Prostate gland (tissue), 2 donors: Measurements from ENCODE around the gene C11orf97. TPM values are rescaled to one million over a fixed set of nuclear protein-coding genes. Genes with fewer than 3 reads are reported as not detected.
"Not testable (repeated sequence)": the region's sequence is repeated elsewhere in the genome, so short reads cannot be mapped to it uniquely, and the experiment has no call there.

Experiments
- DNase-seq: peaks from one replicate; pipeline ENCODE4 v3.0.0-alpha.2; 2019; ENCODE audit warnings: low spot score
- H3K27ac ChIP-seq, 2 donors: fragments of 200-600 bp; sonication (generic); 2 replicates each; pipeline ENCODE4 v1.5.1; 2017 to 2019
- H3K27me3 ChIP-seq: fragments of 200-600 bp; sonication (generic); replicated peaks from 2 replicates; pipeline ENCODE4 v1.5.1; 2019; ENCODE audit not compliant: insufficient read depth
- H3K36me3 ChIP-seq, 2 donors: fragments of 200-600 bp; sonication (generic); 1 replicate in 1 of 2; 2 replicates in 1 of 2; pipeline versions ENCODE4 v1.5.1 to v1.8.1; 2017 to 2019
- H3K4me1 ChIP-seq: fragments of 200-600 bp; sonication (generic); replicated peaks from 2 replicates; pipeline ENCODE4 v1.5.1; 2019
- H3K4me3 ChIP-seq, 2 donors: fragments of 200-600 bp; sonication (generic); 2 replicates each; pipeline ENCODE4 v1.5.1; 2017 to 2019
- H3K9me3 ChIP-seq: fragments of 200-600 bp; sonication (generic); 2 replicates; pipeline ENCODE4 v1.5.1; 2017
- POLR2A ChIP-seq: fragments of 450-650 bp; IDR thresholded peaks from one replicate; pipeline ENCODE4 v1.6.1; 2016; ENCODE audit warnings: antibody characterized with exemption, mild to moderate bottlenecking
- POLR2AphosphoS5 ChIP-seq: sonication (generic); formaldehyde crosslinking; IDR thresholded peaks from one replicate; pipeline ENCODE4 v1.6.1; 2017; ENCODE audit warnings: antibody characterized with exemption
- WGBS: methylation state at CpG from one replicate; pipeline ENCODE4 v1.1.5; 2018; 5-methylcytosine and 5-hydroxymethylcytosine counted together
- intact Hi-C: fragments of 100-400 bp; cut with DNase I; formaldehyde crosslinking; loops from one replicate; pipeline ENCODE4 v1.14.2; 2022
- total RNA-seq, 2 donors: library from RNA; depleted of rRNA; stranded (reverse); fragments of >200 nt; gene quantifications; one replicate each; pipeline ENCODE4 v1.1.0, GENCODE V29; 2016
- TF ChIP-seq, protein P1 (sequence below), 4 experiments: fragments of 200-600 bp in 2 of 4; fragments of 450-650 bp in 2 of 4; sonication (generic) in 2 of 4; IDR thresholded peaks; 1 replicate in 3 of 4; 2 replicates in 1 of 4; pipeline ENCODE4 v1.5.1; 2016 to 2019; ENCODE audit warnings: antibody characterized with exemption in 4 of 4, mild to moderate bottlenecking in 2 of 4, moderate library complexity in 2 of 4

C11orf97 gene
- total RNA-seq, 2 donors from 2014 or later, result not detected

DNA sequence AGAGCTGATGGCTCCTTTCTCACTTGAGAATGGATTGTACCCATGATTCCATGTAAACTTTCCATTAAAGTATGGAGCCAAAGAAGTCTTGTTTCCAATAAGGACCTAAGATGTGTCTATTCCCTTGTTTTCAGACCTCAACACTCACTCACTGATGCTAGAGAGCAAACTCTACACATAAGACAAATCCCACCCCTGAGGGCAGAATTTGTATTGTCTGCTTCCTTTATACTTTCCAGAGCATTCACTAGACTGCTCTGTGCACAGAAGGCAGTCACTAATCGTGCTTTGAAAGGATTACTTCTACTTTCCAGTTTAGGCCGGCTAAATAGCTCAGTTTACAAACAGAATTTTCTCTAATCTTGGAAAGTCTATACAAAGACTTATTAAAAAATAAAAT is 12.1 kb upstream of the C11orf97 start:
- peaks cover 4% of the 10 kb centered on the region for H3K4me1 ChIP-seq
- no peak overlapping the region for H3K4me3 ChIP-seq
- H3K9me3 ChIP-seq, result no peaks in the 10 kb centered on the region
- no peaks in the 10 kb centered on the region for H3K27me3 ChIP-seq
- peaks cover 0 to 4% of the 10 kb centered on the region in 2 donors for H3K36me3 ChIP-seq
- WGBS, result 91% methylated on average over 2 of the region's 2 CpGs
- no peak for DNase-seq
- no peak for TF ChIP-seq POLR2A
- TF ChIP-seq, protein P1, sequence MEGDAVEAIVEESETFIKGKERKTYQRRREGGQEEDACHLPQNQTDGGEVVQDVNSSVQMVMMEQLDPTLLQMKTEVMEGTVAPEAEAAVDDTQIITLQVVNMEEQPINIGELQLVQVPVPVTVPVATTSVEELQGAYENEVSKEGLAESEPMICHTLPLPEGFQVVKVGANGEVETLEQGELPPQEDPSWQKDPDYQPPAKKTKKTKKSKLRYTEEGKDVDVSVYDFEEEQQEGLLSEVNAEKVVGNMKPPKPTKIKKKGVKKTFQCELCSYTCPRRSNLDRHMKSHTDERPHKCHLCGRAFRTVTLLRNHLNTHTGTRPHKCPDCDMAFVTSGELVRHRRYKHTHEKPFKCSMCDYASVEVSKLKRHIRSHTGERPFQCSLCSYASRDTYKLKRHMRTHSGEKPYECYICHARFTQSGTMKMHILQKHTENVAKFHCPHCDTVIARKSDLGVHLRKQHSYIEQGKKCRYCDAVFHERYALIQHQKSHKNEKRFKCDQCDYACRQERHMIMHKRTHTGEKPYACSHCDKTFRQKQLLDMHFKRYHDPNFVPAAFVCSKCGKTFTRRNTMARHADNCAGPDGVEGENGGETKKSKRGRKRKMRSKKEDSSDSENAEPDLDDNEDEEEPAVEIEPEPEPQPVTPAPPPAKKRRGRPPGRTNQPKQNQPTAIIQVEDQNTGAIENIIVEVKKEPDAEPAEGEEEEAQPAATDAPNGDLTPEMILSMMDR (IDR thresholded peaks at IDR 0.05), result no peak
- TF ChIP-seq POLR2AphosphoS5, result no peak
- no peak overlapping the region for H3K27ac ChIP-seq
- intact Hi-C loops, result loop anchor here (10.0 kb wide), 1 partner anchor 605 kb away; no protein-coding TSS in a partner anchor

DNA sequence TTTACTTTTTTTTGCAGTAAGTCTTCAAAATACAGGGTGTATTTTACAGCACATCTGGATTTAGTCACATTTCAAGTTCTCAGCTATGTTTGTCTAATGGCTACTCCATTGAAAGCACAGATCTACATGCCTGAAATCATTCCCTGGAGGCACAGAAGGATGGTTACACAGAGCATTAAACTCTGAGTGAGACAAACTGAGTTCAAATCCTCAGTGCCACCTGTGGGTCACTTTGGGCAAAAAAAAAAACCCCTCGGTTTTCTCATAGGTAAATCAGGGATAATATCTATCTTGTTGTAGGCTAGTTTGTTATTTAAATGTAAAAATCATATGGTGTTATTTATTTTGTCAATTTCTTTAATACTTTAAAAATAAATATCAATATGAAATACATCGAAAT is 10.7 kb upstream of the C11orf97 start:
- peaks cover 0 to 4% of the 10 kb centered on the region in 2 donors for H3K36me3 ChIP-seq
- WGBS, result 74% methylated on average over 2 of the region's 2 CpGs
- intact Hi-C loops, result loop anchor here (10.0 kb wide), 1 partner anchor 607 kb away; no protein-coding TSS in a partner anchor

DNA sequence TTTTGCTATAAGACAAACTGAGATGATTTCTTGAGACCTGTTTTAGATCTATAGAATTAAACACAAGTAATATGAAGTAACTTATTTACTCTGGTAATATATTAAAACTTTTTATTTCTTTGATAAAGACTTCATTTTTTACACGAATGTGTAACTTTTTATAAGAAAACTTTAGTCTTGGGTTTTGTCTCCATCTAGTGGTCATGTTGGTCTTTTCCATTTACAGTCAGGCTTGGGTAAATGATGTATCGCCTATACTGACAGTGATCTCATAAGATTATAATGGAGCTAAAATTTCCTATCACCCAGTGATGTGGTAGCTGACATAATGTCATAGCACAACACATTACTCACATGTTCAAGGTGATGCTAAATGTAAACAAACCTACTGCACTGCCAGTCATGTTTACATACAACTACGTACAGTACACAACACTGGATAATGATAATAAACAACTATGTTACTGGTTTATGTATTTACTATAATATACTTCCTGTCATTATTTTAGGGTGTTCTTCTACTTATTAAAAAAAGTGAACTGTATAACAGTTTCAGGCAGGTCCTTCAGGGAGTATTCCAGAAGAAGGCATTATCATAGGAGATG is 7.5 kb upstream of the C11orf97 start:
- Histone ChIP-seq H3K36me3 (no peaks in the 10 kb centered on the region), H3K4me1 (no peaks in the 10 kb centered on the region), H3K9me3 (no peaks in the 10 kb centered on the region), H3K27me3 (no peaks in the 10 kb centered on the region), H3K4me3 (no peak overlapping the region), H3K27ac (no peak overlapping the region)
- no peak for DNase-seq
- intact Hi-C loops, result loop anchor here (10.0 kb wide), 1 partner anchor 610 kb away; no protein-coding TSS in a partner anchor
- no peak for TF ChIP-seq POLR2A
- TF ChIP-seq, protein P1 (IDR thresholded peaks at IDR 0.05), result peak in 3 of 4 experiments; percentile 52 to 68 (median 59)
- WGBS, result 2% methylated on average over 3 of the region's 3 CpGs

More for the DNA sequence above, 10.7 kb upstream of the C11orf97 start:
- DNase-seq, result no peak
- H3K4me3 ChIP-seq, result no peak overlapping the region
- H3K27me3 ChIP-seq, result no peaks in the 10 kb centered on the region
- TF ChIP-seq POLR2A (no peak), POLR2AphosphoS5 (no peak)
- TF ChIP-seq, protein P1 (IDR thresholded peaks at IDR 0.05), result no peak
- no peaks in the 10 kb centered on the region for H3K9me3 ChIP-seq
- H3K4me1 ChIP-seq, result no peaks in the 10 kb centered on the region
- no peak overlapping the region for H3K27ac ChIP-seq

GRCh38 chr11:94506513-94506912 is 5.7 kb upstream of the C11orf97 start:
- intact Hi-C loops, result loop anchor here (10.0 kb wide), 1 partner anchor 612 kb away; no protein-coding TSS in a partner anchor
- H3K4me1 ChIP-seq, H3K27ac ChIP-seq, H3K27me3 ChIP-seq, H3K36me3 ChIP-seq, DNase-seq, H3K9me3 ChIP-seq, H3K4me3 ChIP-seq: not testable (repeated sequence)
- 95% methylated on average over 5 of the region's 5 CpGs for WGBS

DNA sequence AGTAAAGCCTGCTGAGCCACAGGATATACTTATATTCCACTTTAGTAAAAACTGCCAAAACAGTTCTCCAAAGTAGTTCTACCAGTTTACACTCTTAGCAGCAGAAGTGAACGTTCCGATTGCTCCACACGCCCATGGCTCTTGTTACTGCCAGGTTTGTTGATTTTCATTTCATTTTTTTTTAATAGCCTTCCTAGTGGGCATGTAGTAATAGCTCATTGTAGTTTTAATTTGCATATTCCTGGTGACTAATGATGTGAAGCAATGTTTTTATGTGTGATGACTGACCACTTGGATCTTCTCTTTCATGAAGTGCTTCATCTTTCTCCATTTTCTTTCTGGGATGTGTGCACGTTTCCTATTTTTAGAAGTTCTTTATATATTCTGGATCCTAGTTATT is 4.8 kb upstream of the C11orf97 start:
- Histone ChIP-seq H3K4me3 (no peak overlapping the region), H3K36me3 (no peaks in the 10 kb centered on the region), H3K4me1 (no peaks in the 10 kb centered on the region), H3K27ac (no peak overlapping the region), H3K27me3 (no peaks in the 10 kb centered on the region), H3K9me3 (no peaks in the 10 kb centered on the region)
- no peak for DNase-seq
- intact Hi-C loops, result loop anchor here (10.0 kb wide), 1 partner anchor 613 kb away; no protein-coding TSS in a partner anchor
- TF ChIP-seq POLR2A, result no peak
- 36% methylated on average over 4 of the region's 4 CpGs for WGBS

- TF ChIP-seq POLR2A, result no peak
- no peak for TF ChIP-seq POLR2AphosphoS5
- TF ChIP-seq, protein P1 (IDR thresholded peaks at IDR 0.05), result no peak
- intact Hi-C loops, result no loop called here
- Histone ChIP-seq H3K4me1 (no peaks in the 10 kb centered on the region), H3K27ac (no peak overlapping the region), H3K36me3 (no peaks in the 10 kb centered on the region), H3K27me3 (no peaks in the 10 kb centered on the region), H3K9me3 (no peaks in the 10 kb centered on the region), H3K4me3 (no peak overlapping the region)
- WGBS, result 20% methylated on average over 2 of the region's 2 CpGs
- DNase-seq, result no peak
Observed at GRCh38 chr11:94513091-94513490, 830 bp downstream of the C11orf97 start.
